HG02610 (cell line): Measurements from ENCODE around the gene KRT32.
"Not testable (repeated sequence)": the region's sequence is repeated elsewhere in the genome, so short reads cannot be mapped to it uniquely, and the experiment has no call there.

Source experiments
- ATAC-seq: cut with Tn5 transposase; IDR thresholded peaks from one replicate; pipeline ENCODE4 v1.9.1; 2021; ENCODE audit warnings: mild to moderate bottlenecking, moderate library complexity; ENCODE audit not compliant: unreplicated experiment

The KRT32 gene

DNA sequence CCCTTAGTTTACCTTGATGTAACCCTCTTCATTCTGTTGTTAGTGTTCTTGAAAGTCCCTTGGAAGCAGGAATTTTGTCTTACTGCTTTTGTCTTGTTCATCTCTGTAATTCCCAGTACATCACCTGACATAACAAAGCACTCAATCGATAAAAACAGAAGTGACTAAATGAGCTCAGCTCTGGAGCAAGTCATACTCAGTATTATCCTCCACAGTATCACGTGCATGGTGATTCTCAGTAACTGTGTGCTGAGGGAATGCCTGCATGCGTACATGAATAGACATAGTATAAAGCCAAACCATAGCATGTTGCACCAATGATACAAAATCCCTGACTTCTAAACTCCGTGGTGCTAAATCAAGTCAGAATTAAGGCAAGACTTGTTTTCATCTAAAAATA is 33.6 kb downstream of the KRT32 start:
- ATAC-seq = no peak

DNA sequence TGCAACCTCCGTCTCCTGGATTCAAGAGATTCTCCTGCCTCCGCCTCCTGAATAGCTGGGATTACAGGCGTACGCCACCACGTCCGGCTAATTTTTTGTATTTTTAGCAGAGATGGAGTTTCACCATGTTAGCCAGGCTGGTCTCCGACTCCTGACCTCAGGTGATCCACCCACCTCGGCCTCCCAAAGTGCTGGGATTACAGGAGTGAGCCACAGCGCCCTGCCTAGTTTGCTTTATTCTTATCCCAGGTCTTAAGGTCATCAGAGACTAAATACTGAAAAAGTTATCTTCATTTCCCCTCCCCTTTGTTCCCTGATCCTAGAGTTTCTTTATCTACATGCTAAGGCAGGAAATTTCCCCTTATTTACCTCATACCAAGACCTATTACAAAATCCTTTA is 36.8 kb downstream of the KRT32 start:
- not testable (repeated sequence) for ATAC-seq

DNA sequence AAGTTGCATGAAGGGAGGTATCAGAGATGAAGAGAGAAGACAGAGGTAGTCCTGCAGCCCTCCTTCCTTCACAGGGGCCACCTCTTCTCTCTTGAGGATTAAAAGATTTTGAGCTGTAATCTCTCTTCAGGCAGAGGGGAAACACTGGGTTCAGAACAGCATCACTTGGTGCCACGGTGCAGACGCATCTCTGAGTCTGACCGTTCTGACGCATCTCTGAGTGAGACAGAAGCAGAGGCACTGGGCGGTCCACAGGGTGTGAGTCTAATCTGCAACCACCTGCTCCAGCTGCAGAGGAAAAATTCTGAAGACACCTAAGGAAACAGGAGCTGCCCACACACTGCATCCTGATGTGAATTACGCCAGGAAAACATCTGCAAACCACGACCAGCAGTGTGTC is 37.5 kb downstream of the KRT32 start:
- ATAC-seq = no peak

DNA sequence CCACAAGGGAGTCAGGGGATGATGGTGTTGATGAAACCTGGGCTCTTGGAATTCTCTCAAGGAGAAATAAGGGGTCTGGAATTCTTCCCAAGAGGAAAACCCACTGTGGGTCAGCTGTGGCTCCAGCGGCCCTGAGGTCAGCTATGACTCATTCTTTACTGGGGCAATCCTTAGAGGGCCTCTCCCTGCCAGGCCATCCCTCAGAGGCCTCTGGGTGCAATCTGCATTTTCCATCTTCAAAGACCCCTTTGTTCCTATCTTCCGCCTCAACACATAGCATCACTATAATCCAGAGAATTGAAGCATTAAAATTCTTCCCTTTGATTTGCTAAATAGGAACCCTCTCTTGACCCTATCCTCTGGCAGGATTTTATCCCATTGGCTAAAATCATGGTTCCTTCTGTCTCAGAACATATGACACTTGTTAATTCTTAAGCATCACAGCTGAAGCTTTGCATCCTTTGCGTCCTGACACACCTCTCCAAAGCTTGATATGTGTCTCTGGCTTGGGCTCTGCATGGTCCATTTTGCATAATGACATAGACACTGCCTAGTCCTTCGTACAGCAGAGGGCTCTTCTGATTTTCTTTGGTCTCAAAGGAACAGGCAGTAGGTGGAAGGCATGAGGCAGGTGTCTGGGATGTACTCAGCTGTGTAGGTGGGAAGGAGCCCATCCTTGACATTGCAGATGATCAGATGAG is 38.4 kb downstream of the KRT32 start:
- no peak for ATAC-seq

DNA sequence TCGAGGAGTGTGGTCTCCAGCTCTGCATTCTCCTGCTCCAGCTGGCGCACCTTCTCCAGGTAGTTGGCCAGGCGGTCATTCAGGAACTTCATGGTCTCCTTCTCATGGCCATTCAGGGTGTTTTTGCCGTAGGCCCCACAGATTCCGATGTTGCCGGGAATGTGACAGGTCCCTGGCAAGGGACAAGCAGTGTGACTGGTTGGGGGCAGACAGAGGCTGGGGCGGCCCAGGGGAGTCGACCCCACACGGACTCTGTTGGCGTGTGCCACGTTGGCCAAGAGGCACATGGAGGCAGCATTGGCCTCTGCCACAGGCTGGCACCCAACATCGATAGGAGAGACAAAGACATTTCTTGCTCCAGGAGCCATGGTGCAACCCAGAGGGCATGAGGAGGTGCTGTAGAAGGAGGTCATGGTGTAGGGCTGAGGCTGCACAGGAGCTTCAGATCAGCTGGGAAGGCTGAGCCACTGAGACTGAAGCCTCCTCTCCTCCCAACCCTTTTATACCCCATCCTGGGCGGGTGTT is 43.0 kb downstream of the KRT32 start, which contains the start of gene KRT37:
TSS of gene KRT37 (minus strand) at position 475 of the 525 bp plus-strand sequence. CDS start at position 413, 62 bp downstream.
- no peak for ATAC-seq

GRCh38 chr17:41422586-41422985 is 44.6 kb downstream of the KRT32 start:
- not testable (repeated sequence) for ATAC-seq

GRCh38 chr17:41421617-41422016 is 45.6 kb downstream of the KRT32 start:
- no peak for ATAC-seq

- no peak for ATAC-seq
These were observed 46.1 kb downstream of the KRT32 start for GRCh38 chr17:41421116-41421515.

DNA sequence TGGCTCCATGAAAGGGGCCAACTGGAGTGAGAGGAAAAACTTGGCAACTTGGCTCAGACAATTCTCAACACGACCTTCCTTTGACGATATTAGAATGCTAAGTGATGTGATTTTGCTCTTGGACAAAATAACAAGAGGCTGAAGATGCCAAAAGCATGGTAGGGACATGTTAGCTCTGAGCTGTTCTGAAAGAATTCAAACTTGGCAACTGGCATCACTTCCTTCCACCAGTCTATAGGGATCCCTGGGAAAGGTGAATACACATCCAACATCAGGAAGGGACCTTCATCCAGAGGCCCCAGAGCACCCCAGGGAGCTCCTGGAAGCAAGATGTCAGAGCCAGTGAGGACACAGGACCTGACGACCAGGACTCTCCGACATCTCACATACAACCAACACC is 47.1 kb downstream of the KRT32 start:
- ATAC-seq = no peak

DNA sequence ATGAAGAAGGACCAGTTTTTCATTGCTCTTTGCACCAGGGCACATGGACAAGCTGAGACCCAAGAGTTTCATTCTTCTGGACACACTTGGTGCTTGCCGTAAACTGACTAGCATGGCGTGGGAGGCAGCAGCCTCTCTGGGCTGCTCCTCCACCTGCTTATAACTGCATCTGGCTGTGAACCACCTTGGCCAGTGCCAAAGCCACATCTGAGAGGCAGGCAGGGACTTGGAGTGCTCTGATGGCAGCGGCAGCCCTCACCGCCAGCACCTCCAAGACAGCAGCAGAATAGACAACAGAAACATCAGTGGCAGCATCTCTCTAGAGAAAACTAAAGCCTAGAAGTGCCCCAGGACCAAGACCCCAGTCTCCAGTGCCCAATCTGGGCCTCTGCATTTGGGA is 47.5 kb downstream of the KRT32 start:
- ATAC-seq = no peak

- no peak for ATAC-seq
These were observed 48.9 kb downstream of the KRT32 start for GRCh38 chr17:41418116-41418860.

GRCh38 chr17:41417576-41418015 is 49.6 kb downstream of the KRT32 start:
- no peak for ATAC-seq

GRCh38 chr17:41417127-41417526 is 50.1 kb downstream of the KRT32 start:
- ATAC-seq = no peak

GRCh38 chr17:41416479-41416878 is 50.7 kb downstream of the KRT32 start:
- no peak for ATAC-seq

DNA sequence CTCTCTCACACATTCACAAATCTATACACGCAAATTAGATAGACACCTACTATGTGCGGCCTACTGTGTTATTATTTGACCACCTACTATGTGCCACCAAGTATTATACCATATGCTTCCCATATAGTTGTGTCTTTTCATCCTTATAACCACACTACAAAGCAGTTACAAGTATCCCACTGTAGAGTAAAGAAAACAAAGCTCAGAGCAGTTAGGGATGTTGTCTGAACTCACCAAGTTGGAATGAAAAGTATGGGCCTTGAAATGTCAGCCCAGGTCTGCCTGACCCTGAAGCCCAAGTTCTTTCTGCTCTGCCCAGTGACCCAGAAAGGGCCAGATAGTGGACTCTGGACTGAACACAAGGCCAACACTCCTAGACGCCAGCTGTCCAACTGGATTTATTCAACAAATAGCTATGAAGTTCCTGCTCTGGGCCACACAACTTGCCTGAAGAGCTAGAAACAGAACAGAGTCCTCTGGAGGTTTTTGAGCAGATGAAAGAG is 51.3 kb downstream of the KRT32 start:
- ATAC-seq = no peak

GRCh38 chr17:41415411-41415810 is 51.8 kb downstream of the KRT32 start:
- ATAC-seq = no peak

- no peak for ATAC-seq
These were observed 53.2 kb downstream of the KRT32 start for GRCh38 chr17:41413982-41414381.

GRCh38 chr17:41413353-41413957 is 53.7 kb downstream of the KRT32 start:
- ATAC-seq = no peak

DNA sequence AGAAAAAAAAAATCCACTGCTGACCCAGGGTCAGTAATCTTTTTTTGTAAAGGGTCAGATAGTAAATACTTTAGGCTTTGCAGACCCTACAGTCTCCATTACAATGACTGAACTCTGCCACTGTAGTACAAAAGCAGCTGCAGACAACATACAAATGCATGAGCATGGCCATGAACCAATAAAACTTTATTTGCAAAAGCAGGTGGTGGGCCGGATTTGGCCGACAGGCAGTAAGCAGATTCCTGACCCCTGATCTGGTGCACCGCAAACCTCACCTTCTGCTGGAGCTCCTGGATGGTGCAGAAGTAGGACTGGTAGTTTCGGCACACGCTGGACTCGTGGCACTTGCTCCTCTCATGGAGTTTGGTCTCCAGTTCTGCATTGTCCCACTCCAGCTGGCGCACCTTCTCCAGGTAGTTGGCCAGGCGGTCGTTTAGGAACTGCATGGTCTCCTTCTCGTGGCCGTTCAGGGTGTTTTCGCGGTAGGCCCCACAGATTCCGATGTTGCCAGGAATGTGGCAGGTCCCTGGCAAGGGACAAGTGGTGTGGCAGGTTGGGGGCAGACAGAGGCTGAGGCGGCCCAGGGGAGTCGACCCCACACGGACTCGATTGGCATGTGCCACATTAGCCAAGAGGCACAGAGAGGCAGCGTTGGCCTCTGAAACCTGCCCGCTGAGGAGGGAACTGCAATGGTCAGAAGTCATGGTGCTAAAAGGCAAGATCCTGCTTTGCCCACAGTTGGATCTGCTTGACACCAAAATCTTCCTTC is 55.9 kb downstream of the KRT32 start:
- no peak for ATAC-seq
